Measurements from ENCODE around the gene CHST9. TPM values are rescaled to one million over a fixed set of nuclear protein-coding genes. Genes with fewer than 3 reads are reported as not detected.
"Not testable (repeated sequence)": the region's sequence is repeated elsewhere in the genome, so short reads cannot be mapped to it uniquely, and the experiment has no call there.

CHST9 gene
- polyA plus RNA-seq, 3 donors: 2.9 to 4.4 (median 3.8) TPM

- DNase-seq (ENCODE audit: extremely low read depth in 1 of 11, low read depth in 9 of 11, low spot score in 4 of 11): no peak
Measured at GRCh38 chr18:27184115-27185024, 738 bp downstream of the CHST9 start.

DNA sequence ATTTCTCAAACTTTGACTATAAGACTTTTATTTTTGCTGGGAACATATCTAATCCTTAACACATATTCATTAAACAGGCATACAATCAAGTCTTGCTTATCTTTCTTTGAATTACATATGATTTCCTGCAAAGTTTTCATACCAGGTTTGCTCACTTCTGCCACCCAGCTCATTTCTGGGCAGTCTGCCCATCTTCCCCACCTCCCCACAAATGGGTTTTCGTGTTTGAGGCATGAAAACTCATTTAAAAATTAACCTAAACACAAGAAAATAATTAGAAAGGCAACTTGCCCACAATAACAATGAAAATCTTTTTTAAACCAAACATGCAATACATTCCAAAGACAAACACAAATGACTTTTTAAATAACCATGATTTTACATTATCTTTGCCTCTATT lies 3.4 kb downstream of the CHST9 start:
- no peak for DNase-seq (ENCODE audit: extremely low read depth in 1 of 11, low read depth in 9 of 11, low spot score in 4 of 11)

DNA sequence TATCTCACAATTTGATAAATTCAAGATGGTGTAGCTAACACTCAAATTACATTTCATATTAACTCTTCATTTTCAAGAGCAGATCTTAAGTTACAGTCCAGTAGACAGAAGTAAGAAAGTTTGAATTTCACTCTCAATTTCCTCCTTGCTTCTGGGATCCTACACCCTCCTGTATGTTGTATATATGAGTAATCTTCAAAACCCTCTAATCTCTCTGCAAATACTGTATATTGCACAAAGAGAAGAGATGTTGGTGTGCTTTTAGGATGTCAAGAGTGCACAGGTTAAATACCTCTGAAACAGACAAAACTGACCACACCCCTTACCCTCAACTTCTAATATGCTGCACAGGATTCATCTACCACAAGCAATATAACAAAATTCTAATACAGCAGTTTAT lies 6.7 kb downstream of the CHST9 start:
- no peak for DNase-seq (ENCODE audit: extremely low read depth in 1 of 11, low read depth in 9 of 11, low spot score in 4 of 11)

DNA sequence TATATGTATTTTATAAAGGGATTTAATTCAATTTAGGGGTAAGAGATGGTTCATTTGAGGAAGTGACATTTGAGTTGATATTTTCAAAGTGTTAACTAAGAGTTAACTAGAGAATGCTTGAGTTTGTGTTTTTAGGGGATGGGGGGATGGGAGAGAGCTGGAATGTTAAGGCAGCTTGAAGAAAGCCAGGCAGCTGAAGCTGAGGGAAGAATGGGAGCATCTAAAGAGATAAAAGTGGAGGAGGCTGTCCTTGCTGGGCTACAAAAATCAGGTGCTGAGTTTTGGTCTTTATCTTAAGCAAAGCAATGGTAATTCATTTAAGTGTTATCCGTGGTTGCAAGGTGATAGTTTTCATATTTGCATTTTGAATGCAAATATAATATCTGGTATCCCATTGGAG lies 9.2 kb downstream of the CHST9 start:
- DNase-seq (ENCODE audit: extremely low read depth in 1 of 11, low read depth in 9 of 11, low spot score in 4 of 11): no peak

DNA sequence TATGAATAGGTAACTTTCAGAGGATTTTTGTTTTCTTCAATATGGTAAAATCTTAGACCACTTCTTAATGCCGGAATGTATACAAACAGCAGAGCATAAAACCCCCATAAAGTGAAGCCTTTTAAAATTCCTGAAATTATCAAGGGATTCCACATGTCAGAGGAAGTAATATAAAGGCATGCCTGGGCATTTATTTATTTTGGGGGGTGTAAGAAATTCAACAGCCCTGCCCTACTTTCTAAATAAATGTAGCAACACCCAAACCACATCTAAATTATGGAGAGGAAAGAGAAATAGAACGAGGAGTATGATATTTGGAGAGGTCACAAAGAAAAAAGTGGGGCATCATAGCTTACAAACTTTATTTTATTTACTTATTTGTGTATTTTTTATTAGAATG lies 9.9 kb downstream of the CHST9 start:
- DNase-seq (ENCODE audit: extremely low read depth in 1 of 11, low read depth in 9 of 11, low spot score in 4 of 11): no peak

- DNase-seq (ENCODE audit: extremely low read depth in 1 of 11, low read depth in 9 of 11, low spot score in 4 of 11): no peak
Measured at GRCh38 chr18:27171993-27172392, 13.1 kb downstream of the CHST9 start.

DNA sequence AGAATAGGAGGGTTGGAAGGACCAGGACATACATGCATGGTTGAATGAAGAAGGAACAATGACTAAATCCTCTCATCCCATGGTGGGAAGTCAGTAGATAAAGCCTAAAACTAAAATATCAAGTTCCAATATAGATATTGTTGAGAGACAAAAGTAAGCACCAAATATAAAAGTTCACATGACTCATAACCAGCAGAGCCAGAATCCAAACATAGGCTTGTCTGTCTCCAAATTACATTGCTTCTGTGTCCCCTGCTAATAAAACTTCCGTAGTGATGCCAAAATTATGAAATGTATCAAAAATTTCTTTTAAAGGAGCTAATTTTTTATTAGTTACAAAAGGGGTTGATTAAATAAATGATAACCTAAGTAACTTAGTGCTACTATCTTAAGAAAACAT lies 19.7 kb downstream of the CHST9 start:
- DNase-seq (ENCODE audit: extremely low read depth in 1 of 11, low read depth in 9 of 11, low spot score in 4 of 11): no peak

GRCh38 chr18:27164905-27165304 lies 20.2 kb downstream of the CHST9 start:
- DNase-seq (ENCODE audit: extremely low read depth in 1 of 11, low read depth in 9 of 11, low spot score in 4 of 11): no peak

DNA sequence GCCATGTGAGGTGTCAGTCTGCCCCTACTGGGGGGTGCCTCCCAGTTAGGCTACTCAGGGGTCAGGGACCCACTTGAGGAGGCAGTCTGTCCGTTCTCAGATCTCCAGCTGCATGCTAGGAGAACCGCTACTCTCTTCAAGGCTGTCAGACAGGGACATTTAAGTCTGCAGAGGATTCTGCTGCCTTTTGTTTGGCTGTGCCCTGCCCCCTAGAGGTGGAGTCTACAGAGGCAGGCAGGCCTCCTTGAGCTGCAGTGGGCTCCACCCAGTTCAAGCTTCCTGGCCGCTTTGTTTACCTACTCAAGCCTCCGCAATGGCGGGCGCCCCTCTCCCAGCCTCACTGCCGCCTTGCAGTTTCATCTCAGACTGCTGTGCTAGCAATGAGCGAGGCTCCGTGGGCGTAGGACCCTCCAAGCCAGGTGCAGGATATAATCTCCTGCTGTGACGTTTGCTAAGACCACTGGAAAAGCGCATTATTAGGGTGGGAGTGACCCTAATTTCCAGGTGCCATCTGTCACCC lies 21.9 kb downstream of the CHST9 start:
- DNase-seq (ENCODE audit: extremely low read depth in 1 of 11, low read depth in 9 of 11, low spot score in 4 of 11): not testable (repeated sequence)

DNA sequence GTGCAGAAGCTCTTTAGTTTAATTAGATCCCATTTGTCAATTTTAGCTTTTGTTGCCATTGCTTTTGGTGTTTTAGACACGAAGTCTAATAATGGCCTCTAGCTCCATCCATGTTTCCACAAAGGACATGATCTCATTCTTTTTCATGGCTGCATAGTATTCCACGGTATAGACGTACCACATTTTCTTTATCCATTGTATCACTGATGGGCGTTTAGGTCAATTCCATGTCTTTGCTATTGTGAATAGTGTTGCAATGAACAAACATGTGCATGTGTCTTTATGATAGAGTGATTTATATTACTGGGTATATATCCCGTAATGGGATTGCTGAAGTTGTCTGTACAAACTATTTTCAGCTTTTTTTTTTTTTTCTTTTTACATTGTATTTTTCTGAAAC lies 35.9 kb downstream of the CHST9 start:
- not testable (repeated sequence) for DNase-seq (ENCODE audit: extremely low read depth in 1 of 11, low read depth in 9 of 11, low spot score in 4 of 11)

DNA sequence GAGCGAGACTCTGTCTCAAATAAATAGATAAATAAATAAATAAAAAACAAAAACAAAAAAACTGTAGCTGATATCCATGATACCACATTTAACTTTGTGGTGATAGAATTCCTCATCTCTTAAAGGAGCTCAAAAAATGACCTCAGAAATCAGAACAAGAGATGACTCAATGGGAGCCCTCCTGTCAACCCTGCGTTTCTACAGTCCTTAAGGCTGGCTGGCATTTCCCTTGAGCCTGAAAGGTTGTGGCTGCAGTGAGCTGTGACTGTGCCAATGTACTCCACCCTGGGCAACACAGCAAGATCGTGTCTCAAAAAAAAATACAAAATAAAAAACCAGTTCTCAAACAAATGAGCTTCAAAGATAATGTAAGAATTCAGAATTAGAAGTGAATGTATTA lies 40.4 kb downstream of the CHST9 start:
- DNase-seq (ENCODE audit: extremely low read depth in 1 of 11, low read depth in 9 of 11, low spot score in 4 of 11): no peak

GRCh38 chr18:27143580-27144287 lies 41.4 kb downstream of the CHST9 start:
- DNase-seq (ENCODE audit: extremely low read depth in 1 of 11, low read depth in 9 of 11, low spot score in 4 of 11): no peak

DNA sequence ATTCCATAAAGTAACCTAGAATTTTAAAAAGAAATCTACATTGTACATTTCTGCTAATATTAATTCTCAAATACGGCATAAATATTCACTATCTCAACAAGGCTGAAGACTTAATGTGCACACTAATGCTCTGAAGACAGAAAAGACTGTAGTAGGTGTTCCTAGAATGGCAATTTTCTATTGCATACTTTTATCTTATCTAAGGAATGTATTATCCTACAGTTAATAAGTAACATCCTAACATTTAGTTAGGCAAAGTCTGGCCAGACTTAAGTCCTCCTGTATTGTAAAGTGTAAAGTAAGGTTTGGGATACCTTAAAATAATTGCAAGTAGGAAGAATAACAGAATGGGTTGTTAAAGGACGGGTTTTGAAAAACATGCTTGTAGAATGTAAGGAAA lies 42.2 kb downstream of the CHST9 start:
- no peak for DNase-seq (ENCODE audit: extremely low read depth in 1 of 11, low read depth in 9 of 11, low spot score in 4 of 11)

- DNase-seq (ENCODE audit: extremely low read depth in 1 of 11, low read depth in 9 of 11, low spot score in 4 of 11): no peak
Measured at GRCh38 chr18:27141876-27142275, 43.2 kb downstream of the CHST9 start.

GRCh38 chr18:27138079-27138478 lies 47.0 kb downstream of the CHST9 start:
- no peak for DNase-seq (ENCODE audit: extremely low read depth in 1 of 11, low read depth in 9 of 11, low spot score in 4 of 11)

- DNase-seq (ENCODE audit: extremely low read depth in 1 of 11, low read depth in 9 of 11, low spot score in 4 of 11): no peak
Measured at GRCh38 chr18:27136208-27136535, 48.9 kb downstream of the CHST9 start.

DNA sequence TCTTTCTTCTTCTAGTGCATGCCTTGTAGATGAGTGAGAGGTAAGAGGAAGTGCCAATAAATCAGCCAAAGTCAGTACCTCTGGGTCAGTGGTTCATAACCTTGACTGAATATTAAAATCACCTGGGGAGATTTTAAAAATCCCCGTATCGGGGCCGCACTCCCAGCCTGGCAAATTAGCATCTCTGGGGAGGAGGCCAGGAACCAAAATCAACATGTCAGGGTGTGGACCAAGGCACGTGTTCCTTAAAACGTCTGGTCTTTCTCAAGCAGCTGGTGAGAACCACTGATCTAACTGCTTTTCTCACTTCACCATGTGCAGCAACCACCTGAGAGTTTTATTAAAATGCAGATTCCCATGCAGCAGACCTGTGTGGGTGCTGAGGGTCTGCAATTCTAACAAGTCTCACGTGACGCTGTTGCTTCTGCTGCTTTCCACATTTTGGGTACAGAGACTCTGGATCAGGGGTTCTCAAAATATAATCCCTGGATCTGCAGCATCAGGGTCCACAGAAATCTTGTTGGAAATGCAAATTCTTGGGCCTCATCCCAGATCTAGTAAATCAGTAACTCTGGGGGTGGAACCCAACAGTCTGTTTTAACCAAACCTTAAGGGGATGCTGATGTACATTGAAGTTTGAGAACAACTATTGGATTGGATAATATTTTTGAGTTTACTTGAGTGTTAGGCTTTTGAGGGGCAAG lies 49.5 kb downstream of the CHST9 start:
- no peak for DNase-seq (ENCODE audit: extremely low read depth in 1 of 11, low read depth in 9 of 11, low spot score in 4 of 11)

- DNase-seq (ENCODE audit: extremely low read depth in 1 of 11, low read depth in 9 of 11, low spot score in 4 of 11): no peak
Measured at GRCh38 chr18:27130065-27130630, 55.0 kb downstream of the CHST9 start.

- DNase-seq (ENCODE audit: extremely low read depth in 1 of 11, low read depth in 9 of 11, low spot score in 4 of 11): no peak
Measured at GRCh38 chr18:27124196-27124595, 60.9 kb downstream of the CHST9 start.
